Measurements from ENCODE around the gene NUP188. TPM values are rescaled to one million over a fixed set of nuclear protein-coding genes. Genes with fewer than 3 reads are reported as not detected.
A peak's percentile ranks its signal among the peaks of the same experiment; 100 is the strongest.
"Not testable (repeated sequence)": the region's sequence is repeated elsewhere in the genome, so short reads cannot be mapped to it uniquely, and the experiment has no call there.

NUP188 gene
- total RNA-seq, 2 donors from 2014 or later, result 110 to 115 TPM

- Mint-ChIP-seq H3K9me3 (no peaks in the 10 kb centered on the region), H3K36me3 (ENCODE audit: low read depth) (peaks cover 12% of the 10 kb centered on the region), H3K27me3 (no peaks in the 10 kb centered on the region), H3K4me1 (peaks cover 9% of the 10 kb centered on the region), H3K27ac (no peak overlapping the region), H3K4me3 (no peak overlapping the region)
- no peak for ATAC-seq (replicated peaks)
These were observed 25.4 kb upstream of the NUP188 start for GRCh38 chr9:128921881-128922763.

DNA sequence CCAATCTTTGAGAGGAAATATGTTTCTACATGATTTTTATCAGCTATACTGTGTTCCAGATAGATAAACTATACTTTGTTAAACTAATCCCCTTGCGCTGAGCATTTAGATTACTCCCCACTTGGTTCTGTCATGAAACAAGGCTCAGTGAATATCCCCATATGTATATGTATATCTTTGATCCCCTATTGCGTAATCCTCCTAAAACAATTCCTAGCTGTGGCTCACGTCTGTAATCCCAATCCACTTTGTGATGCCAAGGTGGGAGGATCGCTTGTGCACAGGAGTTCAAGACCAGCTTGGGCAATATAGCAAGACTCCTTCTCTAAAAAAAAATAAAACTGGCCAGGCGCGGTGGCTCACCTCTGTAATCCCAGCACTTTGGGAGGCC lies 24.0 kb upstream of the NUP188 start:
- Mint-ChIP-seq H3K9me3 (no peaks in the 10 kb centered on the region), H3K36me3 (ENCODE audit: low read depth) (no peaks in the 10 kb centered on the region), H3K27me3 (no peaks in the 10 kb centered on the region), H3K27ac (no peak overlapping the region), H3K4me1 (peaks cover 15% of the 10 kb centered on the region), H3K4me3 (no peak overlapping the region)
- ATAC-seq (replicated peaks), result no peak

DNA sequence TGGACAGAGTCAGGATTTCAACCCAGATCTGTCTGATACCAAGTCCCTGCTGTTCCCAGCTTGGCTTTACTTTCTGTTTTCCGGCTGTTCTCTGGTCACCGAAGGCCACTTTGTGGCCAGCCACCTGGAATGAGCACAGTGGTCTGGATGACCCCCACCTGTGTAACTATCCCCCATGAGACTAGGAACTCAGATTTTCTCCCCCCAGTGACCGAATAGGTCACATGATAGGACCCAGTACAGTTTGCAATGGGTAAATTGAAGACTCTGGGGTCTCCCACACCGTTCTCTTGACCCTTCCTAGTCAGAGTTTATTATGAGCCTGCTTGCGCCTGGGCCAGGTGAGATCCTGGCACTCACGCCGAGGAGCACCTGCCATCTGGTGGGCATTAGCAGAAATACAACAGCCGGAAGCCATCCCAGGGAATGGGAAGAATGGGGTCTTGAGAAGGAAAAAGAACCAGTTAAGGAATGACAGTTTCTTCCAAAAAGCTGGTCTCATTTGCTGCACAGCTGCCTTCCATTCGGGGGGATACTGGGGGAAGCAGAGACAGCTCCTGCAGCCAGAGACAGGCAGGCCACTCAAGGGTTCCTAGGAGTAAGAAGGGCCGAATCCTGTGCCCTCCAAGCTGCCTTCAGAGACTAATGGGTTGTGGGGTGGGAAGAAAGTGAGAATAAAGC lies 19.6 kb upstream of the NUP188 start:
- peak; percentile 87 for ATAC-seq (replicated peaks)
- Mint-ChIP-seq H3K27me3 (no peaks in the 10 kb centered on the region), H3K4me3 (no peak overlapping the region), H3K9me3 (no peaks in the 10 kb centered on the region), H3K27ac (peak overlapping the region; percentile 76), H3K36me3 (ENCODE audit: low read depth) (no peaks in the 10 kb centered on the region), H3K4me1 (peaks cover 11% of the 10 kb centered on the region)

- ATAC-seq (replicated peaks), result no peak
- H3K4me3 Mint-ChIP-seq, result no peak overlapping the region
- H3K4me1 Mint-ChIP-seq, result peaks cover 11% of the 10 kb centered on the region
- H3K9me3 Mint-ChIP-seq, result no peaks in the 10 kb centered on the region
- H3K27me3 Mint-ChIP-seq, result no peaks in the 10 kb centered on the region
- no peak overlapping the region for H3K27ac Mint-ChIP-seq
- H3K36me3 Mint-ChIP-seq (ENCODE audit: low read depth), result no peaks in the 10 kb centered on the region
These were observed 18.9 kb upstream of the NUP188 start for GRCh38 chr9:128928624-128929023.

DNA sequence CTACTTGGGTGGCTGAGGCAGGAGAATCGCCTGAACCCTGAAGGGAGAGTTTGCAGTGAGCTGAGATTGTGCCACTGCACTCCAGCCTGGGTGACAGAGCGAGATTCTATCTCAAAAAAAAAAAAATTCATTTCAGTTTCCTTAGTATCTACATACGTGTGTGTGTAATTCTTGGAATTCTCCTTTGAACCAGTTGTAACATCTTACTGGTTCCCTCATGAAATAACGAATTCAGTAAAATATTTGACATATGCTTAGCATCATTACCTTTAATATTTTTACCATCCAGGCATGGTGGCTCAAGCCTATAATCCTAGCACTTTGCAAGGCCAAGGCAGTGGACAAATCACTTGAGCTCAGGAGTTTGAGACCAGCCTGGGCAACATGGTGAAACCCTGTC lies 17.9 kb upstream of the NUP188 start:
- H3K4me3 Mint-ChIP-seq, result no peak overlapping the region
- H3K27ac Mint-ChIP-seq, result no peak overlapping the region
- ATAC-seq (replicated peaks), result no peak
- H3K27me3 Mint-ChIP-seq, result no peaks in the 10 kb centered on the region
- no peaks in the 10 kb centered on the region for H3K36me3 Mint-ChIP-seq (ENCODE audit: low read depth)
- H3K4me1 Mint-ChIP-seq, result peaks cover 11% of the 10 kb centered on the region
- H3K9me3 Mint-ChIP-seq, result no peaks in the 10 kb centered on the region

GRCh38 chr9:128933731-128934130 lies 13.8 kb upstream of the NUP188 start:
- no peaks in the 10 kb centered on the region for H3K36me3 Mint-ChIP-seq (ENCODE audit: low read depth)
- ATAC-seq (replicated peaks), result no peak
- H3K4me1 Mint-ChIP-seq, result no peaks in the 10 kb centered on the region
- no peaks in the 10 kb centered on the region for H3K27me3 Mint-ChIP-seq
- no peak overlapping the region for H3K4me3 Mint-ChIP-seq
- H3K27ac Mint-ChIP-seq, result no peak overlapping the region
- no peaks in the 10 kb centered on the region for H3K9me3 Mint-ChIP-seq

DNA sequence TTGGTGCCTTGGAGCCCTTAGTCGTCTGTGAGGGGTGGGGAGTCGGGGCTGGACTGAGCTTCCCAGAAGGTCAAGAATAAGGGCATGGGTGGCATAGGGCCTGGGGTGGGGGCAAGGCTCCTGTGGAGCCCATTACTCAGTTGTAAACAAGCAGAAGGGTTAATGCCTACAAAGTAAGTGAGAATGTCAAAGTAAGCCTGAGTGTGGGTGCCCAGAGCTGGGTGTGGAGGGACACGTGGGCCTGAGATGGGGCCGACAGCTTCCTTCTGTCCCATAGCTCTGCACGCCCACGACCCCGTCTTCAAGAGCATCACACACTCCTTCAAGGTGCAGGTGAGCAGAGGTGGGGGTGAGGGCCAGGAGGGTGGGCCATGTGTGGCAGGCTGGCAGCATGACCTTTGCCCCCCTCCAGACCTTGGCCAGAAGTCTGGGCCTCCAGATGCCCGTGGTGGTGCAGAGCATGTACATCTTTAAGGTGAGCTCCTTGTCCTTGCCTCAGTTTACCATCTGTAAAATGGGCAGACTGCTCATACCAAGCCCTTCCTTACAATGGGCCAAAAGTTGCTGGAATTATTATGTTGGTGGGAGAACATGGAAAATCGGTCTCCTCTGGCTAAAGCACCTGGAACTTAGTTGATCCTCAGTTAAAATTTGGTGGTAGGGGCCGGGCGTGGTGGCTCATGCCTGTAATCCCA lies 11.2 kb upstream of the NUP188 start:
- Mint-ChIP-seq H3K27me3 (no peaks in the 10 kb centered on the region), H3K4me3 (no peak overlapping the region), H3K27ac (no peak overlapping the region), H3K9me3 (no peaks in the 10 kb centered on the region), H3K4me1 (no peaks in the 10 kb centered on the region), H3K36me3 (ENCODE audit: low read depth) (no peaks in the 10 kb centered on the region)
- ATAC-seq (replicated peaks), result no peak

DNA sequence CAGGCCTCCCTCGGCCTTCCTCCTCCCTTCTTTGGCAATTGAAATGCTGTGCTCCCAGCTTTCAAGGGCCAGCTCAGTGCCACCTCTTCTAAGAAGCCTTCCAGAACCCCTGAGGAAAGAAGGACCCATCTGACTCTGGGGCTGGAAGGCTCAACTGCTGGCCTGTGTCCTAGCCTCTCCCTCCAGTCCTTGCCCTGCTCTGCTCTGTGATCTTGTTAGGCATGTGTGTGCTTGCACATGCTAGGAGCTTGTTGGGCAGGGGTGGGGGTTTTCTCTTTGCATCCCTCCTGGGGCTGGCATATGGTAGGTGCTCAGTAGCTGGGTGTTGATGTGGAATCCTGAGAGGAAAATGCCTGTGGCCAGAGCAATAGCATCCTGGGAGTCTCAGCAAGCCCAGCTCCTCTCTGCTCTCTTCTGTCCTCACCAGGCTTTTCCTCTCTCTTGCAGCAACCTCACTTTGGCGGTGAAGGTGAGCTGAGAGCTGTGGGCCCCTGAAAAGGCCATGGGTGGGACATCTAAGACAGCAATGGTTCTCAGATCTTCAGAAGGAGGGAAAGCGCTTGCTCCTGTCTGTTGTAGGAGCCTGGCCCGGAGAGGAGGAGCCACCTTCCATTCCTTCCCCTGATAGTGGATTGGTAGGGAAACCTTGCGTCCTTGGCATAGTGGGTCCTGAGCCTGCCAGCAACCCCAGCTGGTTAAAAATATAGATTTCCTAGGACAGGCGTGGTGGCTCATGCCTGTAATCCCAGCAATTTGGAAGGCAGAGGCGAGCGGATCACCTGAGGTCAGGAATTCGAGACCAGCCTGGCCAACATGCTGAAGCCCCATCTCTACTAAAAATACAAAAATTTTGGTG lies 10.0 kb upstream of the NUP188 start:
- H3K4me1 Mint-ChIP-seq, result no peaks in the 10 kb centered on the region
- H3K9me3 Mint-ChIP-seq, result no peaks in the 10 kb centered on the region
- H3K27me3 Mint-ChIP-seq, result no peaks in the 10 kb centered on the region
- H3K27ac Mint-ChIP-seq, result no peak overlapping the region
- no peak overlapping the region for H3K4me3 Mint-ChIP-seq
- ATAC-seq (replicated peaks), result no peak
- no peaks in the 10 kb centered on the region for H3K36me3 Mint-ChIP-seq (ENCODE audit: low read depth)

- no peaks in the 10 kb centered on the region for H3K9me3 Mint-ChIP-seq
- no peak for ATAC-seq (replicated peaks)
These were observed 7.1 kb upstream of the NUP188 start for GRCh38 chr9:128940271-128940921.

GRCh38 chr9:128940946-128941755 lies 6.3 kb upstream of the NUP188 start:
- Mint-ChIP-seq H3K4me3 (no peak overlapping the region), H3K27me3 (no peaks in the 10 kb centered on the region)

More at GRCh38 chr9:128940271-128940921, 7.1 kb upstream of the NUP188 start:
- Mint-ChIP-seq H3K27me3 (no peaks in the 10 kb centered on the region), H3K27ac (no peak overlapping the region), H3K4me3 (no peak overlapping the region), H3K4me1 (no peaks in the 10 kb centered on the region), H3K36me3 (ENCODE audit: low read depth) (no peaks in the 10 kb centered on the region)

GRCh38 chr9:128943832-128944620 lies 3.5 kb upstream of the NUP188 start:
- Mint-ChIP-seq H3K36me3 (ENCODE audit: low read depth) (peaks cover 20% of the 10 kb centered on the region), H3K27ac (peak overlapping the region; percentile 41), H3K4me1 (peaks cover 17% of the 10 kb centered on the region), H3K9me3 (no peaks in the 10 kb centered on the region), H3K4me3 (no peak overlapping the region), H3K27me3 (no peaks in the 10 kb centered on the region)
- no peak for ATAC-seq (replicated peaks)

More at GRCh38 chr9:128940946-128941755, 6.3 kb upstream of the NUP188 start:
- Mint-ChIP-seq H3K36me3 (ENCODE audit: low read depth) (no peaks in the 10 kb centered on the region), H3K27ac (no peak overlapping the region), H3K9me3 (no peaks in the 10 kb centered on the region), H3K4me1 (peaks cover 4% of the 10 kb centered on the region)
- no peak for ATAC-seq (replicated peaks)

DNA sequence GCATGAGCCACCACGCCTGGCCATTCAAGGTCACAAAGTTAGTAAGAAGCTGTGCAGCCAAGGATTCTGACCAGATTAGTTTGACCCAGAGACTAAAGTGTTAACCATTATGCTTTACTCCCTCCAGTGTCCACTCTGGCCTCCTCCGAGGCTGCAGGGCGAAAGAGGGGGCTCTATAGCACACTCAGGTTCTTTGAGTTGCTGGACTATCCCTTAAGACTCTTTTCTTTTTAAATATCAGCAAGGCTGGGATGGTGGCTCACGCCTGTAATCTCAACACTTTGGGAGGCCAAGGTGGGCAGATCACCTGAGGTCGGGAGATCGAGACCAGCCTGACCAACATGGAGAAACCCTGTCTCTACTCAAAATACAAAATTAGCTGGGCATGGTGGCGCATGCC lies 2.5 kb upstream of the NUP188 start:
- Mint-ChIP-seq H3K36me3 (ENCODE audit: low read depth) (peaks cover 29% of the 10 kb centered on the region), H3K4me1 (peaks cover 17% of the 10 kb centered on the region)
- not testable (repeated sequence) for H3K27ac Mint-ChIP-seq; ATAC-seq (replicated peaks); H3K27me3 Mint-ChIP-seq; H3K9me3 Mint-ChIP-seq; H3K4me3 Mint-ChIP-seq
